NK-92 treated with Interleukin-12 subunit alpha and Interleukin-12 subunit beta, amount 100 ng/mL, for 24 hours (cell line): ENCODE data around the gene MAGI3.
"Not testable (repeated sequence)": the region's sequence is repeated elsewhere in the genome, so short reads cannot be mapped to it uniquely, and the experiment has no call there.

Source experiments
- DNase-seq: peaks from one replicate; lab custom pipeline; 2025; lab: John Stamatoyannopoulos, UW

Gene MAGI3

GRCh38 chr1:113442131-113442530 lies 51.8 kb downstream of the MAGI3 start:
- DNase-seq = no peak

- no peak for DNase-seq
Observed at GRCh38 chr1:113444857-113445256, 54.5 kb downstream of the MAGI3 start.

- DNase-seq = no peak
Observed at GRCh38 chr1:113451710-113452109, 61.4 kb downstream of the MAGI3 start.

GRCh38 chr1:113452921-113453770 lies 62.8 kb downstream of the MAGI3 start:
- DNase-seq = no peak

GRCh38 chr1:113453771-113454083 lies 63.4 kb downstream of the MAGI3 start:
- no peak for DNase-seq

GRCh38 chr1:113455374-113455773 lies 65.1 kb downstream of the MAGI3 start:
- no peak for DNase-seq

GRCh38 chr1:113456967-113457366 lies 66.7 kb downstream of the MAGI3 start:
- no peak for DNase-seq

- no peak for DNase-seq
Observed at GRCh38 chr1:113459279-113459678, 69.0 kb downstream of the MAGI3 start.

GRCh38 chr1:113467991-113468390 lies 77.7 kb downstream of the MAGI3 start:
- DNase-seq = no peak

GRCh38 chr1:113478427-113479195 lies 88.3 kb downstream of the MAGI3 start:
- DNase-seq = not testable (repeated sequence)

GRCh38 chr1:113479713-113480676 lies 89.7 kb downstream of the MAGI3 start:
- DNase-seq = no peak

- DNase-seq = not testable (repeated sequence)
Observed at GRCh38 chr1:113485131-113485530, 94.8 kb downstream of the MAGI3 start.

- no peak for DNase-seq
Observed at GRCh38 chr1:113488576-113489177, 98.4 kb downstream of the MAGI3 start.

- DNase-seq = no peak
Observed at GRCh38 chr1:113490384-113490783, 100.1 kb downstream of the MAGI3 start.

GRCh38 chr1:113493533-113493932 lies 103.2 kb downstream of the MAGI3 start:
- DNase-seq = no peak

GRCh38 chr1:113505357-113505756 lies 115.0 kb downstream of the MAGI3 start:
- DNase-seq = no peak

GRCh38 chr1:113507552-113508214 lies 117.4 kb downstream of the MAGI3 start:
- no peak for DNase-seq

- DNase-seq = no peak
Observed at GRCh38 chr1:113508364-113509164, 118.2 kb downstream of the MAGI3 start.

- not testable (repeated sequence) for DNase-seq
Observed at GRCh38 chr1:113509766-113510165, 119.5 kb downstream of the MAGI3 start.

GRCh38 chr1:113511269-113511668 lies 121.0 kb downstream of the MAGI3 start:
- DNase-seq = no peak
